ENCODE measurements around the gene CIB1. TPM values are rescaled to one million over a fixed set of nuclear protein-coding genes. Genes with fewer than 3 reads are reported as not detected.

The CIB1 gene
- total RNA-seq, 1 donor from 2014 or later: 19.8 TPM

DNA sequence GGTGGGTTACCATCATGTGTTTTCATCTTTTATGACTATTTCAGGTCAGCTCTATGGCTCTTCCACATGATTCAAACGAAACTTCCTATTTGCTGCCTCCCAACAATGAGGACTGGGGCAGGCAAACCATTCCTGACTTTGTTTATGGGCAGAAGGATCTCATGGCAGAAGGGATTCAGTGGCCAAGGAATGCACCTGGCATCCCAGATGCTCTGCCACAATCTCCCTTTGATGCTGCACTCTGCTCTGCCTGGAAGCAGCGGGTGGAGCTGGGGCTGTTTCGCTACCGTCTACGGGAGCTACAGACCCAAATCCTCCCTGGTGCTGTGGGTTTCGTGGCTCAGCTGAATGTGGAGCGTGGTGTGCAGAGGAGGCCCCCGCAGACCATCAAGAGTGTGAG lies 7.1 kb upstream of the CIB1 start:
- DNase-seq (ENCODE audit: low spot score): no peak
- Mint-ChIP-seq H3K36me3 (ENCODE audit: low read depth, unreplicated experiment) (peaks cover 9% of the 10 kb centered on the region), H3K4me1 (ENCODE audit: unreplicated experiment) (no peaks in the 10 kb centered on the region), H3K27me3 (ENCODE audit: unreplicated experiment) (no peaks in the 10 kb centered on the region), H3K4me3 (ENCODE audit: unreplicated experiment) (no peak overlapping the region), H3K27ac (ENCODE audit: unreplicated experiment) (no peak overlapping the region), H3K9me3 (ENCODE audit: unreplicated experiment) (no peaks in the 10 kb centered on the region)
- TF ChIP-seq, protein P1, sequence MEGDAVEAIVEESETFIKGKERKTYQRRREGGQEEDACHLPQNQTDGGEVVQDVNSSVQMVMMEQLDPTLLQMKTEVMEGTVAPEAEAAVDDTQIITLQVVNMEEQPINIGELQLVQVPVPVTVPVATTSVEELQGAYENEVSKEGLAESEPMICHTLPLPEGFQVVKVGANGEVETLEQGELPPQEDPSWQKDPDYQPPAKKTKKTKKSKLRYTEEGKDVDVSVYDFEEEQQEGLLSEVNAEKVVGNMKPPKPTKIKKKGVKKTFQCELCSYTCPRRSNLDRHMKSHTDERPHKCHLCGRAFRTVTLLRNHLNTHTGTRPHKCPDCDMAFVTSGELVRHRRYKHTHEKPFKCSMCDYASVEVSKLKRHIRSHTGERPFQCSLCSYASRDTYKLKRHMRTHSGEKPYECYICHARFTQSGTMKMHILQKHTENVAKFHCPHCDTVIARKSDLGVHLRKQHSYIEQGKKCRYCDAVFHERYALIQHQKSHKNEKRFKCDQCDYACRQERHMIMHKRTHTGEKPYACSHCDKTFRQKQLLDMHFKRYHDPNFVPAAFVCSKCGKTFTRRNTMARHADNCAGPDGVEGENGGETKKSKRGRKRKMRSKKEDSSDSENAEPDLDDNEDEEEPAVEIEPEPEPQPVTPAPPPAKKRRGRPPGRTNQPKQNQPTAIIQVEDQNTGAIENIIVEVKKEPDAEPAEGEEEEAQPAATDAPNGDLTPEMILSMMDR (IDR thresholded peaks at IDR 0.05; ENCODE audit: unreplicated experiment): no peak

DNA sequence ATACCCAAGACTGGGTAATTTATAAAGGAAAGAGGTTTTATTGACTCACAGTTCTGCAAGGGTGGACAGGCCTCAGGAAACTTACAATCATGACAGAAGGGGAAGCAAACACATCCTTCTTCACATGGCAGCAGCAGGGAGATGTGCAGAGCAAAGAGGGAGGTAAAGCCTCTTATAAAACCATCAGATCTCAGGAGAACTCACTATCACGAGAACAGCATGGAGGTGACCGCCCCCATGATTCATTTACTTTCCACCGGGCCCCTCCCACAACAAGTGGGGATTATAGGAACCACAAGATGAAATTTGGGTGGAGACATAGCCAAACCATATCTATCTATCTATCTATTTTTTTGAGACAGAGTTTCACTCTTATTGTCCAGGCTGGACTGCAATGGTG lies 5.6 kb upstream of the CIB1 start:
- H3K36me3 Mint-ChIP-seq (ENCODE audit: low read depth, unreplicated experiment): peaks cover 9% of the 10 kb centered on the region
- H3K27ac Mint-ChIP-seq (ENCODE audit: unreplicated experiment): no peak overlapping the region
- no peaks in the 10 kb centered on the region for H3K9me3 Mint-ChIP-seq (ENCODE audit: unreplicated experiment)
- peaks cover 6% of the 10 kb centered on the region for H3K4me1 Mint-ChIP-seq (ENCODE audit: unreplicated experiment)
- H3K27me3 Mint-ChIP-seq (ENCODE audit: unreplicated experiment): no peaks in the 10 kb centered on the region
- DNase-seq (ENCODE audit: low spot score): no peak
- no peak overlapping the region for H3K4me3 Mint-ChIP-seq (ENCODE audit: unreplicated experiment)
- TF ChIP-seq, protein P1 (IDR thresholded peaks at IDR 0.05; ENCODE audit: unreplicated experiment): no peak

DNA sequence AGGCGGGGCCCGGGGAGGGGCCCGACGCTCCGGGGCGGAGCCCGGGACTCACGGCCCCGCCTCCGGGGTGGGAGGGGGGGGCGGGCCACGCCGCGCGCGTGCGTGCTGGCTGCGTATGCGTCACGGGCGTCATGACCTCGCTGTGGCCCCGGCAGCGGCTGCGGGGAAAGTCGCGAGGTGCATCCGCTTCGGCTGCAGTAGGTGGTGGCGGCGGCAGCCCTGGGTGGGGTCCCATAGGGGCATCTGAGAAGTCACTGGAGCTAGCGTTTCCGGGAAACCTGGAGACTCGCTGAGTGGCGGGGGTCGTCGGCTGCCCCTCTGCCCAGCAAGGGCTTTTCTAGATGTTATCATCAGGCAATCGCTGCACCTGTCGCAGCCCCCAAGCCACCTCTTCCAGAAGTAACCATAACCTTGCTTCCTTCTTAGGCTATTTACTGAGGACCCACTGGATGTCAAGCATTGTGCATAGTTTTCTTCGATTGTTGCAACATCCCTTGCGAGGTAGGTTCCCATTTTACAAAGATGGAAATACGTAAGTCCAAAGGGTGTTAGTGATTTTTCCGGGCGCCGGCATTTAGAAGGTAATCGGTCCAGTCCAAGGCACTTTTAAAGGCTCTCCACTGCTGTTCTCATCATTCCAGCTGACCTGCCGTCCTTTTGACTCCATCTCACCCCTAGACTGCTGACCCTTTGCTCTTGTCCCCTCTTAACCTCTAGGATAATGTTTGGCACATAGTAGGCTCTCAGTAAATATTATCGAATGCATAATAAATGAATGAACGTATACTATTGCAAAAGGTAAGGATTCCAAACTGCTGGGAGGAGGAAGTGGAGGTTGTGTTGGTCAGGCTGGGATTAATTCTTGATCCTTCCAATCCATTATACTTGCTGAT lies 601 bp upstream of the CIB1 start, which contains the start of gene GDPGP1:
GDPGP1 (plus strand) TSS at position 114 of the 893 bp plus-strand sequence. CDS start 6,700 bp downstream, outside the sequence.
- H3K36me3 Mint-ChIP-seq (ENCODE audit: low read depth, unreplicated experiment): peaks cover 7% of the 10 kb centered on the region
- H3K4me3 Mint-ChIP-seq (ENCODE audit: unreplicated experiment): peak within 1 kb of the TSS; percentile 89
- H3K4me1 Mint-ChIP-seq (ENCODE audit: unreplicated experiment): peaks cover 14% of the 10 kb centered on the region
- H3K27me3 Mint-ChIP-seq (ENCODE audit: unreplicated experiment): peaks cover 1% of the 10 kb centered on the region
- TF ChIP-seq, protein P1 (IDR thresholded peaks at IDR 0.05; ENCODE audit: unreplicated experiment): no peak
- no peak for DNase-seq (ENCODE audit: low spot score)
- no peaks in the 10 kb centered on the region for H3K9me3 Mint-ChIP-seq (ENCODE audit: unreplicated experiment)
- H3K27ac Mint-ChIP-seq (ENCODE audit: unreplicated experiment): peak within 1 kb of the TSS; percentile 48

DNA sequence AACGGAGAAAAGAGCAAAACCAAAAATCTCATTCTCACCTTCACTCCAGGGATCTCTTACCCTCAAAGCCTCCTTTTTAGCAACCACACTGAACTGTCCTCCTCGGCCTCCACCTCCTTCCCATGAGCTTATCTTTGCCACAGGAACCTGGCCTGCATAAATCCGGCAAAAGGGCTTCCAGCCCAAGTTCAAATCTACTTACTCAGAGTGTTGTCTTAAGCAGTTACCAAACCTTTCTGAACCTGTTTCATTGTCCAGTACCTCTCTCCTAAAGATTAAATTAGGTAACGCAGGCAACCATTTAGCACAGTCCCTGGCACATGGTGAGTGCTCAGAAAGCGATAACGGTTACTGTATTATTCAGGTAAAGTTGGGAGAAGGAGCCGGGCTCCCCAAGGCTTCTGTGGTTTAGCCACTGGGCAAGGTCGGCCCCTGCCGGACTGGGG lies 777 bp downstream of the CIB1 start:
- Mint-ChIP-seq H3K9me3 (ENCODE audit: unreplicated experiment) (no peaks in the 10 kb centered on the region), H3K27ac (ENCODE audit: unreplicated experiment) (peak overlapping the region; percentile 48), H3K36me3 (ENCODE audit: low read depth, unreplicated experiment) (peaks cover 15% of the 10 kb centered on the region), H3K4me1 (ENCODE audit: unreplicated experiment) (peaks cover 14% of the 10 kb centered on the region), H3K27me3 (ENCODE audit: unreplicated experiment) (peaks cover 1% of the 10 kb centered on the region), H3K4me3 (ENCODE audit: unreplicated experiment) (peak overlapping the region; percentile 80)
- no peak for DNase-seq (ENCODE audit: low spot score)
- TF ChIP-seq, protein P1 (IDR thresholded peaks at IDR 0.05; ENCODE audit: unreplicated experiment): no peak

DNA sequence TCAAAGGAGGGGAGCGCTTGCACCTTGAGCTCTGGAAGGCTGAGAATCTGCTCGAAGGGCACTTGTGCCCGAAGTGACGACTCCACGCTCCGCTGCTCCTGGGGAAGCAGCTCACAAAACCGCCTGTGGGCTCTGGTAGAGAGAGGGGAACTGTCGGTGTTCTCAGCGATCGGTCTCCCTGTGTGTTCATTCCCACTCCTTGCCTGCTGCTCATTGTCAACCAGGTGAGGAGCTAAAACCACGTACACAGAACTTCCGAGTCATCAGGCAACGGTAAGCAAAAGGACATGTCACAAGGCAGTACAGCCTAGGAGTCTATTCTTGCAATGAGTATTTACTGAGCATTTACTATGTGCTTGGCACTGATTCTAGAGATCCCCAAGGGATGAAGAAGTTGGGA lies 1.5 kb downstream of the CIB1 start:
- DNase-seq (ENCODE audit: low spot score): no peak
- TF ChIP-seq, protein P1 (IDR thresholded peaks at IDR 0.05; ENCODE audit: unreplicated experiment): no peak
- Mint-ChIP-seq H3K27me3 (ENCODE audit: unreplicated experiment) (peaks cover 1% of the 10 kb centered on the region), H3K9me3 (ENCODE audit: unreplicated experiment) (no peaks in the 10 kb centered on the region), H3K4me3 (ENCODE audit: unreplicated experiment) (no peak overlapping the region), H3K27ac (ENCODE audit: unreplicated experiment) (peak overlapping the region; percentile 18), H3K4me1 (ENCODE audit: unreplicated experiment) (peaks cover 14% of the 10 kb centered on the region), H3K36me3 (ENCODE audit: low read depth, unreplicated experiment) (peaks cover 15% of the 10 kb centered on the region)

All from endothelial cell (in vitro differentiated cells).